Activated CD8-positive, alpha-beta memory T cell treated with anti-CD3 and anti-CD28 coated beads, Interleukin-2, amount 50 U/mL, for 1 hour (primary cell): ENCODE results near the gene PGAM1.
"Not testable (repeated sequence)": the region's sequence is repeated elsewhere in the genome, so short reads cannot be mapped to it uniquely, and the experiment has no call there.

ENCODE experiments used
- DNase-seq: peaks from one replicate; pipeline ENCODE4 v3.0.0-alpha.2; 2020; ENCODE audit errors: extremely low read depth

Gene PGAM1

GRCh38 chr10:97407952-97408248, 18.1 kb upstream of the PGAM1 start:
- DNase-seq: no peak

GRCh38 chr10:97408496-97408992, 17.4 kb upstream of the PGAM1 start:
- DNase-seq: no peak

- no peak for DNase-seq
These were observed 14.6 kb upstream of the PGAM1 start for GRCh38 chr10:97411406-97411805.

GRCh38 chr10:97412891-97413304, 13.1 kb upstream of the PGAM1 start:
- no peak for DNase-seq

GRCh38 chr10:97416565-97416964, 9.4 kb upstream of the PGAM1 start:
- no peak for DNase-seq

- not testable (repeated sequence) for DNase-seq
These were observed 2.3 kb upstream of the PGAM1 start for GRCh38 chr10:97423757-97424098.

- DNase-seq: no peak
These were observed 982 bp downstream of the PGAM1 start for GRCh38 chr10:97426776-97427570.

GRCh38 chr10:97427571-97428179, 1.7 kb downstream of the PGAM1 start:
- DNase-seq: no peak

GRCh38 chr10:97428572-97428981, 2.6 kb downstream of the PGAM1 start:
- no peak for DNase-seq

GRCh38 chr10:97434055-97434454, 8.1 kb downstream of the PGAM1 start:
- no peak for DNase-seq

- DNase-seq: no peak
These were observed 8.6 kb downstream of the PGAM1 start for GRCh38 chr10:97434557-97434956.

GRCh38 chr10:97435211-97435610, 9.2 kb downstream of the PGAM1 start:
- DNase-seq: no peak

GRCh38 chr10:97442277-97442676, 16.3 kb downstream of the PGAM1 start:
- DNase-seq: no peak

GRCh38 chr10:97444212-97444611, 18.2 kb downstream of the PGAM1 start:
- DNase-seq: no peak

- DNase-seq: no peak
These were observed 19.3 kb downstream of the PGAM1 start for GRCh38 chr10:97445357-97445721.

GRCh38 chr10:97445722-97446639, 20.0 kb downstream of the PGAM1 start, which contains the start of the genes EXOSC1 and ZDHHC16:
Gene EXOSC1, minus strand, starts transcription at chr10:97446006. Its CDS starts 21 bp downstream, at chr10:97445985.
Gene ZDHHC16, plus strand, starts transcription at chr10:97446175. Its CDS starts 5,501 bp downstream, at chr10:97451676.
- peak; percentile 70 for DNase-seq

GRCh38 chr10:97450828-97451227, 24.8 kb downstream of the PGAM1 start:
- DNase-seq: no peak

GRCh38 chr10:97451605-97452004, 25.6 kb downstream of the PGAM1 start:
- DNase-seq: no peak

- no peak for DNase-seq
These were observed 26.4 kb downstream of the PGAM1 start for GRCh38 chr10:97452352-97452751.

- no peak for DNase-seq
These were observed 28.5 kb downstream of the PGAM1 start for GRCh38 chr10:97454330-97455036.

- DNase-seq: no peak
These were observed 30.2 kb downstream of the PGAM1 start for GRCh38 chr10:97456034-97456685.
